WTC11 (cell line): ENCODE measurements around the gene CALY.

ENCODE experiments used
- CREB1 ChIP-seq: sonication (generic); formaldehyde crosslinking; IDR thresholded peaks from 2 replicates; pipeline ENCODE4 v1.8.0; 2023; ENCODE audit warnings: mild to moderate bottlenecking, missing genetic modification reagents
- ESRRA ChIP-seq: sonication (generic); formaldehyde crosslinking; IDR thresholded peaks from 2 replicates; pipeline ENCODE4 v1.8.1; 2022; ENCODE audit warnings: mild to moderate bottlenecking, missing genetic modification reagents, borderline replicate concordance
- FOXK1 ChIP-seq: sonication (generic); formaldehyde crosslinking; IDR thresholded peaks from 2 replicates; pipeline ENCODE4 v1.8.0; 2022; ENCODE audit warnings: mild to moderate bottlenecking, moderate library complexity, missing genetic modification reagents
- GABPB1 ChIP-seq: sonication (generic); formaldehyde crosslinking; IDR thresholded peaks from 2 replicates; pipeline ENCODE4 v1.8.1; 2023; ENCODE audit warnings: mild to moderate bottlenecking, missing genetic modification reagents
- JUN ChIP-seq: sonication (generic); formaldehyde crosslinking; IDR thresholded peaks from 2 replicates; pipeline ENCODE4 v1.8.0; 2023; ENCODE audit warnings: mild to moderate bottlenecking, missing genetic modification reagents
- NFATC4 ChIP-seq: fragments of 250-450 bp; sonication (Bioruptor Pico); IDR thresholded peaks from 2 replicates; pipeline ENCODE4 v1.9.0; 2021; ENCODE audit warnings: mild to moderate bottlenecking
- NFE2L1 ChIP-seq: sonication (generic); formaldehyde crosslinking; IDR thresholded peaks from 2 replicates; pipeline ENCODE4 v1.8.1; 2023; ENCODE audit warnings: missing genetic modification reagents
- TEAD1 ChIP-seq: sonication (generic); formaldehyde crosslinking; IDR thresholded peaks from 2 replicates; pipeline ENCODE4 v1.8.0; 2022; ENCODE audit warnings: mild to moderate bottlenecking, missing genetic modification reagents
- ZNF423 ChIP-seq: fragments of 250-450 bp; sonication (Bioruptor Pico); IDR thresholded peaks from 2 replicates; pipeline ENCODE4 v2.1.2; 2022; ENCODE audit warnings: mild to moderate bottlenecking, moderate library complexity
- TF ChIP-seq, protein P1 (sequence below): fragments of 200-600 bp; IDR thresholded peaks from 2 replicates; pipeline ENCODE4 v1.8.0; 2022; ENCODE audit warnings: antibody characterized with exemption
- TF ChIP-seq, protein P2 (sequence below): sonication (generic); formaldehyde crosslinking; IDR thresholded peaks from 2 replicates; pipeline ENCODE4 v1.8.0; 2023; ENCODE audit warnings: missing genetic modification reagents
- TF ChIP-seq, protein P3 (sequence below): sonication (generic); formaldehyde crosslinking; IDR thresholded peaks from 2 replicates; pipeline ENCODE4 v1.8.1; 2022; ENCODE audit warnings: missing genetic modification reagents, borderline replicate concordance
- TF ChIP-seq, protein P4 (sequence below): fragments of 250-450 bp; sonication (Bioruptor Pico); IDR thresholded peaks from 2 replicates; pipeline ENCODE4 v1.9.0; 2021; ENCODE audit warnings: moderate library complexity, mild to moderate bottlenecking, inconsistent platforms, borderline replicate concordance

DNA sequence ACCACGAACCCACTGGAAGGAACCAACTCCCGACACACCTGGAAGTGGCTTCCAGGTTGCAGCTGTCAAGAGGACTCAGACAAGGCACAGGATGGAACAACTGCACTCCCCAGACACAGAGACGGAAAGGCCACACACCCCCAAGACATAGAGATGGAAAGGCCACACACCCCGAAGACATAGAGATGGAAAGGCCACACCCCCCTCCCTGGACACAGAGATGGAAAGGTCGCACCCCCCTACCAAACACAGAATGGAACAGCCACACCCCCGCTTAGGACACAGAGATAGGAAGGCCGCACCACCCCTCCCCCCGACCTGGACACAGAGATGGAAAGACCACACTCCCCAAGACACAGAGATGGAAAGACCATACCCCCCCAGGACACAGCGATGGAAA lies 20.4 kb downstream of the CALY start:
- TF ChIP-seq, protein P1, sequence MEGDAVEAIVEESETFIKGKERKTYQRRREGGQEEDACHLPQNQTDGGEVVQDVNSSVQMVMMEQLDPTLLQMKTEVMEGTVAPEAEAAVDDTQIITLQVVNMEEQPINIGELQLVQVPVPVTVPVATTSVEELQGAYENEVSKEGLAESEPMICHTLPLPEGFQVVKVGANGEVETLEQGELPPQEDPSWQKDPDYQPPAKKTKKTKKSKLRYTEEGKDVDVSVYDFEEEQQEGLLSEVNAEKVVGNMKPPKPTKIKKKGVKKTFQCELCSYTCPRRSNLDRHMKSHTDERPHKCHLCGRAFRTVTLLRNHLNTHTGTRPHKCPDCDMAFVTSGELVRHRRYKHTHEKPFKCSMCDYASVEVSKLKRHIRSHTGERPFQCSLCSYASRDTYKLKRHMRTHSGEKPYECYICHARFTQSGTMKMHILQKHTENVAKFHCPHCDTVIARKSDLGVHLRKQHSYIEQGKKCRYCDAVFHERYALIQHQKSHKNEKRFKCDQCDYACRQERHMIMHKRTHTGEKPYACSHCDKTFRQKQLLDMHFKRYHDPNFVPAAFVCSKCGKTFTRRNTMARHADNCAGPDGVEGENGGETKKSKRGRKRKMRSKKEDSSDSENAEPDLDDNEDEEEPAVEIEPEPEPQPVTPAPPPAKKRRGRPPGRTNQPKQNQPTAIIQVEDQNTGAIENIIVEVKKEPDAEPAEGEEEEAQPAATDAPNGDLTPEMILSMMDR = no peak
- no peak for TF ChIP-seq FOXK1
- no peak for TF ChIP-seq ZNF423
- TF ChIP-seq GABPB1 = no peak
- no peak for TF ChIP-seq JUN (CRISPR knock-in tag)
- no peak for TF ChIP-seq NFE2L1 (CRISPR knock-in tag)
- no peak for TF ChIP-seq CREB1 (CRISPR knock-in tag)
- TF ChIP-seq, protein P2, sequence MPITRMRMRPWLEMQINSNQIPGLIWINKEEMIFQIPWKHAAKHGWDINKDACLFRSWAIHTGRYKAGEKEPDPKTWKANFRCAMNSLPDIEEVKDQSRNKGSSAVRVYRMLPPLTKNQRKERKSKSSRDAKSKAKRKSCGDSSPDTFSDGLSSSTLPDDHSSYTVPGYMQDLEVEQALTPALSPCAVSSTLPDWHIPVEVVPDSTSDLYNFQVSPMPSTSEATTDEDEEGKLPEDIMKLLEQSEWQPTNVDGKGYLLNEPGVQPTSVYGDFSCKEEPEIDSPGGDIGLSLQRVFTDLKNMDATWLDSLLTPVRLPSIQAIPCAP (CRISPR knock-in tag) = no peak
- TF ChIP-seq TEAD1 (CRISPR knock-in tag) = no peak
- TF ChIP-seq, protein P3, sequence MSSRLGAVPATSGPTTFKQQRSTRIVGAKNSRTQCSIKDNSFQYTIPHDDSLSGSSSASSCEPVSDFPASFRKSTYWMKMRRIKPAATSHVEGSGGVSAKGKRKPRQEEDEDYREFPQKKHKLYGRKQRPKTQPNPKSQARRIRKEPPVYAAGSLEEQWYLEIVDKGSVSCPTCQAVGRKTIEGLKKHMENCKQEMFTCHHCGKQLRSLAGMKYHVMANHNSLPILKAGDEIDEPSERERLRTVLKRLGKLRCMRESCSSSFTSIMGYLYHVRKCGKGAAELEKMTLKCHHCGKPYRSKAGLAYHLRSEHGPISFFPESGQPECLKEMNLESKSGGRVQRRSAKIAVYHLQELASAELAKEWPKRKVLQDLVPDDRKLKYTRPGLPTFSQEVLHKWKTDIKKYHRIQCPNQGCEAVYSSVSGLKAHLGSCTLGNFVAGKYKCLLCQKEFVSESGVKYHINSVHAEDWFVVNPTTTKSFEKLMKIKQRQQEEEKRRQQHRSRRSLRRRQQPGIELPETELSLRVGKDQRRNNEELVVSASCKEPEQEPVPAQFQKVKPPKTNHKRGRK (CRISPR knock-in tag) = no peak
- TF ChIP-seq, protein P4, sequence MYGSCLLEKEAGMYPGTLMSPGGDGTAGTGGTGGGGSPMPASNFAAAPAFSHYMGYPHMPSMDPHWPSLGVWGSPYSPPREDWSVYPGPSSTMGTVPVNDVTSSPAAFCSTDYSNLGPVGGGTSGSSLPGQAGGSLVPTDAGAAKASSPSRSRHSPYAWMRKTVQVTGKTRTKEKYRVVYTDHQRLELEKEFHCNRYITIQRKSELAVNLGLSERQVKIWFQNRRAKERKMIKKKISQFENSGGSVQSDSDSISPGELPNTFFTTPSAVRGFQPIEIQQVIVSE = no peak
- no peak for TF ChIP-seq NFATC4 (CRISPR knock-in tag)
- no peak for TF ChIP-seq ESRRA (CRISPR knock-in tag)
